GM10248 (cell line): ENCODE data around the gene FRRS1L.

Experiments used
- CTCF ChIA-PET: fragments of 300-600 bp; sonication (Branson Sonifier 250); formaldehyde crosslinking; extraction: SDS; loops from one replicate; lab custom pipeline; 2021; ENCODE audit warnings: antibody characterized with exemption; lab: Yijun Ruan, JAX
- POLR2A ChIA-PET: fragments of 350-650 bp; sonication (Branson Sonifier 250); formaldehyde crosslinking; extraction: SDS; loops from one replicate; lab custom pipeline; 2020; ENCODE audit warnings: antibody characterized with exemption; lab: Yijun Ruan, JAX
- DNase-seq: peaks from one replicate; pipeline ENCODE4 v3.0.0; 2012; ENCODE audit errors: extremely low spot score
- CTCF ChIP-seq: IDR thresholded peaks from 2 replicates; pipeline ENCODE4 v1.5.1; 2012; ENCODE audit warnings: mild to moderate bottlenecking, low read depth; ENCODE audit errors: extremely low read depth, missing control alignments, control extremely low read depth

Gene FRRS1L

GRCh38 chr9:109098171-109098959 is 68.7 kb downstream of the FRRS1L start:
- TF ChIP-seq CTCF, result no peak
- ChIA-PET POLR2A (no interaction called here), CTCF (interaction anchor here (0.9 to 2.0 kb wide), 4 partner anchors 11 to 22 kb away, joined by 3 to 8 read pairs (median 6); partner anchors contain the start of gene TMEM245)
- DNase-seq, result no peak

GRCh38 chr9:109097146-109097545 is 69.9 kb downstream of the FRRS1L start:
- POLR2A ChIA-PET, result no interaction called here
- DNase-seq, result no peak
- CTCF ChIA-PET, result interaction anchor here (1.2 to 2.0 kb wide), 4 partner anchors 9 to 23 kb away, joined by 3 to 13 read pairs (median 6); partner anchors contain the start of gene TMEM245
- no peak for TF ChIP-seq CTCF

GRCh38 chr9:109095321-109095720 is 71.7 kb downstream of the FRRS1L start:
- no peak for TF ChIP-seq CTCF
- ChIA-PET POLR2A (no interaction called here), CTCF (interaction anchor here (1.6 kb wide), 1 partner anchor 15 kb away, joined by 4 read pairs; no protein-coding TSS in a partner anchor)
- no peak for DNase-seq

GRCh38 chr9:109094268-109094667 is 72.8 kb downstream of the FRRS1L start:
- CTCF ChIA-PET, result interaction anchor here (1.6 kb wide), 1 partner anchor 14 kb away, joined by 4 read pairs; no protein-coding TSS in a partner anchor
- DNase-seq, result no peak
- POLR2A ChIA-PET, result no interaction called here
- TF ChIP-seq CTCF, result no peak

- ChIA-PET CTCF (interaction anchor here (1.3 kb wide), 1 partner anchor 8 kb away, joined by 3 read pairs; no protein-coding TSS in a partner anchor), POLR2A (no interaction called here)
- no peak for DNase-seq
- no peak for TF ChIP-seq CTCF
These were observed 74.5 kb downstream of the FRRS1L start for GRCh38 chr9:109092587-109092986.

GRCh38 chr9:109092051-109092580 is 74.9 kb downstream of the FRRS1L start:
- no peak for DNase-seq
- CTCF ChIA-PET, result interaction anchor here (1.3 kb wide), 1 partner anchor 9 kb away, joined by 3 read pairs; no protein-coding TSS in a partner anchor
- POLR2A ChIA-PET, result no interaction called here
- no peak for TF ChIP-seq CTCF
